Measurements from ENCODE around the gene SLC25A42. TPM values are rescaled to one million over a fixed set of nuclear protein-coding genes. Genes with fewer than 3 reads are reported as not detected.
"Not testable (repeated sequence)": the region's sequence is repeated elsewhere in the genome, so short reads cannot be mapped to it uniquely, and the experiment has no call there.

Gene SLC25A42, protein sequence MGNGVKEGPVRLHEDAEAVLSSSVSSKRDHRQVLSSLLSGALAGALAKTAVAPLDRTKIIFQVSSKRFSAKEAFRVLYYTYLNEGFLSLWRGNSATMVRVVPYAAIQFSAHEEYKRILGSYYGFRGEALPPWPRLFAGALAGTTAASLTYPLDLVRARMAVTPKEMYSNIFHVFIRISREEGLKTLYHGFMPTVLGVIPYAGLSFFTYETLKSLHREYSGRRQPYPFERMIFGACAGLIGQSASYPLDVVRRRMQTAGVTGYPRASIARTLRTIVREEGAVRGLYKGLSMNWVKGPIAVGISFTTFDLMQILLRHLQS
- total RNA-seq: 10 to 100 TPM; 14.1 to 18.5 TPM

- peak; percentile 96 for ATAC-seq (replicated peaks)
- Mint-ChIP-seq H3K4me1 (peaks cover 6% of the 10 kb centered on the region), H3K36me3 (ENCODE audit: low read depth) (no peaks in the 10 kb centered on the region), H3K27ac (peak within 1 kb of the TSS; percentile 75), H3K27me3 (no peaks in the 10 kb centered on the region), H3K9me3 (no peaks in the 10 kb centered on the region), H3K4me3 (peak within 1 kb of the TSS; percentile 87)
Measured at GRCh38 chr19:19063183-19064097, at the start of gene SLC25A42. Gene SLC25A42, plus strand, starts transcription at chr19:19063994. Its CDS starts 32,131 bp downstream, at chr19:19096125.

DNA sequence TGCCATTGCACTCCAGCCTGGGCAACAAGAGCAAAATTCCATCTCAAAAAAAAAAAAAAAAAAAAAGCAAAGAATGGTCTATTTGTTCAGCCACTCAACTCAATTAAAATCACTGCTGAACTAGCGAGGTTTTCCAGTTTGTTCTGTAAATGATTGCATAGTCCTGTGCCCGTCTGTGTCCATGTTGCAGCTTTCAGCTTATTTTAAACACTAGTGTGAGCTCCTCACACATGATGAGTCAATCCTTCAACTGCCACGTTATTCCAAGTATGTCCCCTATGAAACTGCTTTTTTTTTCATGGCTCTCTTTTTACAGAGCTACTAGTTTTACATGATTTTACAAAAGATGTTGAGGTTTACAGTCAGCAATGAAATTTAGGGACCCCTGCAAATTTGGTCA is 42.7 kb upstream of the SLC25A42 start:
- Mint-ChIP-seq H3K4me3 (no peak overlapping the region), H3K27me3 (no peaks in the 10 kb centered on the region), H3K27ac (no peak overlapping the region), H3K9me3 (no peaks in the 10 kb centered on the region), H3K4me1 (peaks cover 13% of the 10 kb centered on the region), H3K36me3 (ENCODE audit: low read depth) (peaks cover 88% of the 10 kb centered on the region)
- no peak for ATAC-seq (replicated peaks)

DNA sequence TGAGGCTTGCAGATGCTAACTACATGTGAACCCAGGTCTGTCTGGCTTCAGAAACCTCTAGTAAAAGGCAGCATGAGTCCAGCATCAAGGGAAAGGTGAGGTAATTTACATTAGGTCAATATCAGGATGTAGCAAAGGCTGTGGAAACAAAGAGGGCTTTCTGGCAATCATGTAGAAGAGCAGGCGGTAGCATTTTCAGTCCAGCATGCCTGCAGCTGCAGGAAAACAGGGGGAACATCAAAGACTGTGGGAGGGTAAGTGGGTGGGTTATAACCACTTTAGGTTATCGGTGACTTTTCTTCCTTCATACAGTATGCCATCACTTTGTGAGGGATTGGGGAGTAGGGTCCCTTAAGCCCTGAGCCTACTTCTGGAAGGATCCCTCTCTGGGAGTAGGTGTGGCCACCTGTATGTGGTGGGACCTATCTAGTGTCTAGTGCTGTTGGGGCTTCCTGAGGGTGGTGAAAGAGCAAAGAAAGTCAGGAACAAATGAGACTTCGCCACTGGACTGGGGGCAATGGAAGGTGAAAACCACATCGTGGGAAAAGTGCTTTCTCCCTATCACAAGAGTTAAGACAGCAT is 41.3 kb upstream of the SLC25A42 start:
- H3K4me3 Mint-ChIP-seq: no peak overlapping the region
- peaks cover 88% of the 10 kb centered on the region for H3K36me3 Mint-ChIP-seq (ENCODE audit: low read depth)
- no peaks in the 10 kb centered on the region for H3K27me3 Mint-ChIP-seq

DNA sequence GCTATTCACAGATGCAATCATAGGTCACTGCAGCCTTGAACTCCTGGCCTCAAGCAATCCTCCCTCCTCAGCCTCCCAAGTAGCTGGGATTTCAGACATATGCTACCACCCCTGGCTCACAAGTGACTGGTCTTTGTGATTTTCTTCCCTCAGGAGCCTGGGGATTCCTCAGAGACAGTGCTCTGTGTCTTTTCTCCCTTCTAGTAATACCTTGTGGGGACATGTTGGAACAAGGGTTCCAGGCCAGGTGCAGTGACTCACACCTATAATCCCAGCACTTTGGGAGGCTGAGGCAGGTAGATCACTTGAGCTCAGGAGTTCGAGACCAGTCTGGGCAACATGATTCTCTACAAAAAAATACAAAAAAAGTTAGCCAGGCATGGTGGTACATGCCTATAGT is 40.4 kb upstream of the SLC25A42 start:
- not testable (repeated sequence) for H3K27me3 Mint-ChIP-seq; ATAC-seq (replicated peaks); H3K9me3 Mint-ChIP-seq; H3K4me3 Mint-ChIP-seq
- H3K36me3 Mint-ChIP-seq (ENCODE audit: low read depth): peaks cover 89% of the 10 kb centered on the region
- peak overlapping the region; percentile 16 for H3K27ac Mint-ChIP-seq
- H3K4me1 Mint-ChIP-seq: peaks cover 22% of the 10 kb centered on the region

More for the DNA sequence above, 41.3 kb upstream of the SLC25A42 start:
- H3K4me1 Mint-ChIP-seq: peaks cover 22% of the 10 kb centered on the region
- H3K9me3 Mint-ChIP-seq: no peaks in the 10 kb centered on the region
- no peak for ATAC-seq (replicated peaks)
- peak overlapping the region; percentile 6 for H3K27ac Mint-ChIP-seq

DNA sequence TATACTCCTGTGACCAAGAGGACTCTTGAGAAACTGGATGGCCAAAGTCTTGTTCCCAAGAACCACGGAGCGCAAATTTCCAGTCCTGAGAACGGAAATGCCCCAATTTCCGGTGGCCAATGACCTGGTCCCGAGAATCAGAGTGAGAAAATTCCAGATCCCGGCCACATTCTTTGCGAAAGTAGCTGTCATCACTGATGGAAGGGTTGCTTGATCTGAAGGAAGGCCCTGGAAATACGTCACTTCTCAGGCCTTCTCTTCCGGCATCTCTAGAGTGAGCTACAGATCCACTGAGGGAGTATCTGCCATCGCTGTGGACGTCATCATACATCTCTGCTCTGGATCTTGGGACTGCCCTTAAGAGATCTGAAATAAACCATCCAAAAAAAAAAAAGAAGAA is 37.9 kb upstream of the SLC25A42 start:
- Mint-ChIP-seq H3K4me3 (no peak overlapping the region), H3K27me3 (no peaks in the 10 kb centered on the region), H3K27ac (peak overlapping the region; percentile 33), H3K9me3 (no peaks in the 10 kb centered on the region), H3K4me1 (peaks cover 22% of the 10 kb centered on the region), H3K36me3 (ENCODE audit: low read depth) (peaks cover 100% of the 10 kb centered on the region)
- ATAC-seq (replicated peaks): no peak

DNA sequence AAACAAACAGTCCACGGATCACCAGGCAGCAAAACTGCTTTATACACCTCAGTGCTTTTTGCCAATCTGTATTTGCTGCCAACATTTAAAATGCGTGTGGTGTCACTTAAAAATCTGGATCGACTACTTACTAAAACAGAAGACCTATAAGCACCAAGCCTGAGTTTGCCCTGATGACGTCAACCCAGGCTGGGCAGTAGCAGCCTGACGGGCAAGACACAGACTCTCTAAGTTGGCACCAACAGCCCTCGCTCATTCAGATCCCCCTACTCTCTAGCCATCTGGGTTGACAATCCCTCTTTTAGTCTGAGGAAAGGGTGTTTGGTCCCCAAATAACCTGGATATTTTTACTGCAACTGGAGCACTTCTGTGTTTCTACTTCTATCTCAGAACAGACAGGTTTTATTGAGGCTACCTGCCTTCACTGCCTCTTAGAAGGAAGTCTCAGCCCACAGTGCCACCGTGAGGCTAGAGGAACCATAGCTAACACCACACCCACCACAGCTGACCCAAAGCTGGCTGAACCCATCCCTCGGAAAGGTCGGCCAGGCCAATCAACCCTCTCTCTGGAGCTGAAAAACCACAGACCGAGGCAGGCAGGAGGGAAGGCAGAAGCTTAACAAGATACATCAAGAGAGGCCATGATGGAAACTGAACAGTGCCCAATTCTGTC is 37.4 kb upstream of the SLC25A42 start:
- H3K4me3 Mint-ChIP-seq: no peak overlapping the region
- no peak overlapping the region for H3K27ac Mint-ChIP-seq
- H3K9me3 Mint-ChIP-seq: no peaks in the 10 kb centered on the region
- ATAC-seq (replicated peaks): no peak
- peaks cover 18% of the 10 kb centered on the region for H3K4me1 Mint-ChIP-seq
- H3K27me3 Mint-ChIP-seq: no peaks in the 10 kb centered on the region
- H3K36me3 Mint-ChIP-seq (ENCODE audit: low read depth): peaks cover 100% of the 10 kb centered on the region

DNA sequence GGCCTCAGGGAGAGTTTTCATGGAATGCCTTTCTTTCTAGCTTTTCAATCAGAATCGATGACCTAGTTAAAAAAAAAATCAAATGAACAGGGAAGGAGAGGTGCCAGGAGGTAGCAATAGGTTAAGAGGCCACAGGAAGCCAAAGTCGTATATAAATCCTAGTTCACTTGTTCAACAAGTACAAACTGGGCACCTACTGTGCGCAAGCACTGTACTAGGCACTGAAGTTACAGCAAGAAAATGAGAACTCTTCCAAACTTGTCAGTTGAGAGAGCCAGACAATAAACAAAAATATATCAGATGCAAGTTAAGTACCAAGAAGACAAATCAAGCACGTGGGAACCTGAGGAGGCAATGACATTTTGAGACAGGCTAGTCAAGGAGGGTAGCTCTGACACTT is 36.6 kb upstream of the SLC25A42 start:
- Mint-ChIP-seq H3K4me3 (no peak overlapping the region), H3K4me1 (peaks cover 17% of the 10 kb centered on the region), H3K27ac (no peak overlapping the region), H3K27me3 (no peaks in the 10 kb centered on the region), H3K9me3 (no peaks in the 10 kb centered on the region), H3K36me3 (ENCODE audit: low read depth) (peaks cover 100% of the 10 kb centered on the region)
- no peak for ATAC-seq (replicated peaks)

DNA sequence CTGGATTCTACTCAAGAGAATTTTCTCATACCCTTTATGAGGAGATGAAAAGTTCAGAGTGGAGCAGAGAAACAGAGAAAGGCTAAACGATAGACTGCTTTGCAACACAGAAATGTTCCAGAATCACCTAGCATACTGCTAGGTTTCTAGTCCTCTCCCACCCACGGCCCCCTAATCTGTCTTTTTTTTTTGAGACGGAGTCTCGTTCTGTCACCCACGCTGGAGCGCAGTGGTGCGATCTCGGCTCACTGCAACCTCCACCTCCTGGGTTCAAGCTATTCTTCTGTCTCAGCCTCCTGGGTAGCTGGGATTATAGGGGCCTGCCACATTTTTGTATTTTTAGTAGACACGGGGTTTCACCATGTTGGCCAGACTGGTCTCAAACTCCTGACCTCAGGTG is 35.3 kb upstream of the SLC25A42 start:
- no peak for ATAC-seq (replicated peaks)
- no peaks in the 10 kb centered on the region for H3K9me3 Mint-ChIP-seq

GRCh38 chr19:19031891-19032290 is 31.9 kb upstream of the SLC25A42 start:
- no peak for ATAC-seq (replicated peaks)

More for the DNA sequence above, 35.3 kb upstream of the SLC25A42 start:
- peaks cover 14% of the 10 kb centered on the region for H3K4me1 Mint-ChIP-seq
- no peak overlapping the region for H3K4me3 Mint-ChIP-seq
- H3K36me3 Mint-ChIP-seq (ENCODE audit: low read depth): peaks cover 92% of the 10 kb centered on the region
- no peaks in the 10 kb centered on the region for H3K27me3 Mint-ChIP-seq
- H3K27ac Mint-ChIP-seq: no peak overlapping the region

GRCh38 chr19:19032420-19033175 is 31.2 kb upstream of the SLC25A42 start:
- peak; percentile 41 for ATAC-seq (replicated peaks)
- Mint-ChIP-seq H3K27me3 (no peaks in the 10 kb centered on the region), H3K36me3 (ENCODE audit: low read depth) (peaks cover 69% of the 10 kb centered on the region), H3K4me1 (peaks cover 17% of the 10 kb centered on the region), H3K4me3 (peak overlapping the region; percentile 87), H3K27ac (peak overlapping the region; percentile 93), H3K9me3 (no peaks in the 10 kb centered on the region)

More at GRCh38 chr19:19031891-19032290, 31.9 kb upstream of the SLC25A42 start:
- H3K9me3 Mint-ChIP-seq: no peaks in the 10 kb centered on the region
- H3K4me3 Mint-ChIP-seq: peak overlapping the region; percentile 87
- H3K4me1 Mint-ChIP-seq: peaks cover 20% of the 10 kb centered on the region
- no peaks in the 10 kb centered on the region for H3K27me3 Mint-ChIP-seq
- peaks cover 76% of the 10 kb centered on the region for H3K36me3 Mint-ChIP-seq (ENCODE audit: low read depth)
- peak overlapping the region; percentile 93 for H3K27ac Mint-ChIP-seq

- Mint-ChIP-seq H3K4me3 (peak overlapping the region; percentile 87), H3K4me1 (peaks cover 17% of the 10 kb centered on the region), H3K36me3 (ENCODE audit: low read depth) (peaks cover 65% of the 10 kb centered on the region), H3K27ac (peak overlapping the region; percentile 93), H3K9me3 (no peaks in the 10 kb centered on the region), H3K27me3 (no peaks in the 10 kb centered on the region)
- no peak for ATAC-seq (replicated peaks)
Measured at GRCh38 chr19:19033176-19033425, 30.7 kb upstream of the SLC25A42 start.

GRCh38 chr19:19033426-19034203 is 30.2 kb upstream of the SLC25A42 start, which contains the start of the genes ARMC6 and SUGP2:
Gene ARMC6, plus strand, starts transcription at chr19:19033603. Its CDS starts 607 bp downstream, at chr19:19034210.
Gene SUGP2, minus strand, starts transcription at chr19:19033517. Its CDS starts 2,446 bp downstream, at chr19:19031071.
- Mint-ChIP-seq H3K36me3 (ENCODE audit: low read depth) (peaks cover 65% of the 10 kb centered on the region), H3K4me1 (peaks cover 17% of the 10 kb centered on the region), H3K27ac (peak within 1 kb of the TSS; percentile 93), H3K4me3 (peak within 1 kb of the TSS; percentile 96), H3K9me3 (no peaks in the 10 kb centered on the region), H3K27me3 (no peaks in the 10 kb centered on the region)
- peak; percentile 88 for ATAC-seq (replicated peaks)

- Mint-ChIP-seq H3K36me3 (ENCODE audit: low read depth) (peaks cover 65% of the 10 kb centered on the region), H3K27me3 (no peaks in the 10 kb centered on the region), H3K27ac (peak overlapping the region; percentile 91), H3K4me3 (peak overlapping the region; percentile 96), H3K9me3 (no peaks in the 10 kb centered on the region), H3K4me1 (peaks cover 17% of the 10 kb centered on the region)
- peak; percentile 69 for ATAC-seq (replicated peaks)
Measured at GRCh38 chr19:19034204-19034624, 29.6 kb upstream of the SLC25A42 start.
